HG03175 (cell line): ENCODE results near the gene PGK2.
"Not testable (repeated sequence)": the region's sequence is repeated elsewhere in the genome, so short reads cannot be mapped to it uniquely, and the experiment has no call there.

ENCODE experiments used
- ATAC-seq: cut with Tn5 transposase; IDR thresholded peaks from one replicate; pipeline ENCODE4 v1.9.1; 2021; ENCODE audit warnings: mild to moderate bottlenecking, moderate library complexity; ENCODE audit not compliant: unreplicated experiment

The PGK2 gene

DNA sequence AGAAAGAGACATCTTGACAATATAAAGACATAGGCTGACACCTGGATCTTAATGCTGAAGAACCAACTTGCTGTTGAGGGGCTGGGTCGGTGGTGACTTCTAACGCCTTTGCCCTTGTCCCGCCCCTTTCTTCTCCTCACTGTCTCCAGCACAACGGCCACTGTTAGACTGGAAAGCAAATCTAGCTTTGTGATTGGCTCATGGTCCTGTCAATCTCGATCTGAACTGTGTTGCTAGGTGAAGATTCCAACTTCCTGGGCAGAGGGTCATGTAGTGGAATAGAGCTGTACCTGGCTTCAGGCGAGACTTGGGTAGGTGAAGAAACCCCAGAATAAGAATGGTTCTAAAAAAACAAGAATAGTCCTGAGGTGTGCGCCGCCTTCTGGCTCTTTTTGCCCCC, at the start of gene PGK2:
PGK2 (minus strand) TSS at position 110 of the 400 bp plus-strand sequence; CDS start at position 12, 98 bp downstream.
- no peak for ATAC-seq

DNA sequence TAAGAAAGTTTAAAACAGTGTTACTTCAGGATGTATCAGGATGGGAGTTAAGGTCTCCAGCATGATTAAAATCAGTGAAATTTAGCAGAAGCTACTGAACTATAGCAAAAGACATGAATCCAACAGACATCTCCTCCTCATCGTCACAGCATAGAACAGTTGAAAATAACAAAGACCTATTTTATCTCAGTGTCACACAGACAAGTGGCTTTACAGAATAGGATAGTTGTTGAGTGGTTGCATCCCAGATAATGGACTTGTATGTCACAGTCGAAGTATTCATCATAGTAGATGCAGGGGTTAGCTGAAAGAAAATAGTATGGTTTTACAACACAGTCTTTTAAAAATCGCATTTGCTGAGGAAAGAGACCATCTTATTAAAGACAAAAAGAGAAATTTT, 48.1 kb upstream of the PGK2 start:
- no peak for ATAC-seq

DNA sequence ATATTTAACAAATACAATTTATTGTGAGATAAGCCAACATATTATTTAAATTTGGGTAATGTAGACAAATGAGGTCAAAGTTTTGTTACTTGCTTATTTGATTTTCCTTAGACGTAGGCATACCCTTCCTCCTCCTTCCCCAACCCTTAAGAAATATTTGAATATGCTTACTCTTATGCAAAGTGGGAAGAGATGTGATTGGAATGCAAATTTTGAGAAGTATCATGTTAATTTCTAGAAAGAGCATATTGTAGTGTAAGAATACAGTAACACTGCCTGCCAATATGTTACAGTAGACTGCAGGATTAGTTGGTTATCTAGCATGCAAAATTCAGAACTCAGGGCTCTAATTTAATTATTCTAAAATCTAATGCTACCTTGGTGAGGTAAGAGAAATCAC, 46.3 kb upstream of the PGK2 start:
- ATAC-seq: no peak

DNA sequence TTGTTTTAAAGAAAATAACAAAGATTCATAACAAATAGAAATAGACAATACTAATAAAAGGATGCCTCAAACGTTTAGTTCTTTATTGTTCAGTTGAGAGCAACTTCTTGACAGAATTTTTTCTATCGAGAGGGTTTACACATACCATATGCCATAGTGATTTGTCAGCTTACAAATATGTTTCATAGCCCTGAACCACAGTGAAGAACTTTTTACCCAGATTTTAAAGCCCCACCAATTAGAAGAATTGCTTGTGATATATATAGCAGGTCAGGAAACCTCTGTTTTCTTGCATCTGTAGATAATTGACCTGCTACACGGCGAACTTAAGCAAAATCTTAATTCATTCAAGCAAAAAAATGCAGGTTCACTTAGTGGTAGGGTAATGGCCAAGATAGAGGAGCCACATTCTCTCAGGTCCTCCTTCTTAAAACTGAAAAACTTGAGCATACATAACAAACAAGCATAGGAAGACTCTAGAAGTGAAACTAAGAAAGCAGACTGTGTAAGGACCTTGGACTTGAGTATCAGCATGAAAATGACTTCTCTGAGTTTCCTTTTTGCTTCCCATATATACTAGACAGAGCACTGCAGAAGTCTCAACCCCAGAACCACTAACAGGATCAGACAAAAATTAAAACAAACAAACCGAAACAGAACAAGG, 39.8 kb upstream of the PGK2 start:
- ATAC-seq: peak; percentile 98

DNA sequence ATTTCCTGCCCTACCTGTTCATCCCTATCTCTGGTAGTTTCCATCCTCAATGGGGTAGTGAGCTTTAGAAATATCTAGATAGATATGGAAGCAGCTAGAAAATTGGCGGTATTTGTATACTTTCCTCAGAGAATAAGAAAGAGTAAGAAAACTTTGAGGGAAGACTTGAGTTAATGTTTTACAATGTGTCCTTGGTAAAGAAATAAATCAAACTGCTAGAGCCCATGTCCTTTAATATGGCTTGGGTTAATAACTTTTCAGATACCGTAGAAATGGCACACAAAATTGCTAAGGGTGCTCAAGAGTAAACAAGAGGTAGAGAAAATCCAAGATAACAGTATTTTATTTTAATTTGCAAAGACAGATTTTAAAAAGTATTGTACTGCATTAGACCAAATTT, 28.1 kb upstream of the PGK2 start:
- ATAC-seq: no peak

GRCh38 chr6:49813248-49813647, 26.2 kb upstream of the PGK2 start:
- ATAC-seq: no peak

- ATAC-seq: no peak
Measured at GRCh38 chr6:49806145-49806544, 19.1 kb upstream of the PGK2 start.

DNA sequence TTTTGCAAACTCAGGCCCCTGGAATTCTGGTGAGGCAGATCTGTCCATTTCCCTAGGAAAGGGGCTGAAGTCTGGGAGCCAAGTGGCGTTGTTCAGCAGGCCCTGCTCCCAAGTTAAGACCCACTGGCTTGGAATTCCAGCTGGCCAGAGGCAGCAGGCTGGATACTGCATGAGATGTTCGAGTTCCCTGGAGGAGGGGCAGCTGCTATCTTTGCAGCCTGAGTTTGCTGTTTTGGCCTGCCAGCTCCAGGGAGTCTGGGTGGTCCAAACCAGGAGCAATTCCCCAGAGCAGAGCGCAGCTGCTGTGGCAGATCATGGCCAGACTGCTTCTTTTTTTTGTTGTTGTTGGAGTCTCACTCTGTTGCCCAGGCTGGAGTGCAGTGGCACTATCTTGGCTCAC, 18.2 kb upstream of the PGK2 start:
- no peak for ATAC-seq

DNA sequence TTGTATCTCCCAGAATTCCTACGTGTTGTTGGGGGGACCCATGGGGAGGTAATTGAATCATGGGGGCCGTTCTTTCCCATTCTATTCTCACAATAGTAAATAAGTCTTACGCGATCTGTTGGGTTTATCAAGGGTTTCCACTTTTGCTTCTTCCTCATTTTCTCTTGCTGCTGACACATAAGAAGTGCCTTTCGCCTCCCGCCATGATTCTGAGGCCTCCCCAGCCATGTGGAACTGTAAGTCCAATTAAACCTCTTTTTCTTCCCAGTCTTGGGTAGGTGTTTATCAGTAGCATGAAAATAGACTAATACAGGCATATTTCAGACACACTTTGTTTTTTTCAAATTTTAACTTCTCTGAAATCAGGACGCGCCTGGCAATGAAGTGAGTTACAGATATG, 14.4 kb upstream of the PGK2 start:
- ATAC-seq: no peak

DNA sequence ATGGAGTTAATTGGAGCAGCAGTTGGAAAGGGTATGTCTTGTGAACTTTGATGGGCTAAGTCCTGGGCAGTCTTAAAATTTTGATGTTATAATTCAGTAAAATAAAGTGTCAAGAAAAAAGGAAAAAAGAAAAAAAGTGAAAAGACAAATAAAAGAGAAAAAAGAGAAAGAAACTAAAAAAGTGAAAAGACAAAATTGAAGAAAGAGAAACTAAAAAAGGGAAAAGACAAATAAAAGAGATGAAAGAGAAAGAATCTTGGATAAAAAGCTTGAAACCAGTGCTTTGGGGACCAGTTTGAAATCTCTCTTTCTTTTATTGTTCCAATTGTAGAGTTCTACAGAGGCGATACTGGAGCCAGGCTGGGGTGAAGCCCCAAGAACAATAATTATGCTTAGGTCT, 12.0 kb upstream of the PGK2 start:
- ATAC-seq: no peak

- ATAC-seq: not testable (repeated sequence)
Measured at GRCh38 chr6:49796842-49797455, 9.9 kb upstream of the PGK2 start.

DNA sequence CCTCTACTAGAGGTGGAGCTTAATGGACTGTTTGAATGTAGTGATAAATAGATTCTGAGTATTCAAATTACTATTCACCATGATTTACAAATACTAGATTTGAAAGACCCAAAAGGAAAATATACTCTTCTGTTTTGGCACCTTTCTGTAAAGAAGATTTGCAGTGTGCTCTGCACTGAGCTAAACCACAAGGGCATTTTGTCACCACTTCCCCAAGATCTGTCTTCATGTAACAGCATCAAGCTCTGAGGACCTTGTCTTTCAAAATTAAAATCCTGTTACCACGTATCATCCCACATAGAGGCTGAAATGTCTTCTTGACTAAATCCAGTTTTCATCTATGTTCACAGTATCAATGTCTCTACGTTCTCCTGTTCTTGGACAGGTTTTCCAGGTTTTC, 3.3 kb upstream of the PGK2 start:
- no peak for ATAC-seq

DNA sequence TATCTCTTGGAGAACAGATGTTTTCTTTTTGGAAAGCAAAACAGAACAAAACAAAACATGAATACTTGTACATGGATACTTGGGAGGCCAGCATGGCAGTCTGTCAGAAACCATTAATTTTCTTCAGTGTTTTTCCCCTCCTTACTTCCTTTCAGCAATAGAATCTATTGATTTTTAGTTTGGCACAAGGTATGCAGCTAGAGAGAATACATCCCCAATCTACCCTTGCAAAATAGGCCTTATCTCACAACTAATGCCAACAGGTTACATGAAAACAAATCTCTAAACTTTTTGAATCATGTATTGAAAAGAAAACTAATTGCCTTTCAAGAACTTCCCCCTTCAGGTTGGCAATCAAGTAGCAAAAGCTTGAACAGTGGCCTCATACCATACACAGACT, 2.8 kb downstream of the PGK2 start:
- ATAC-seq: no peak

GRCh38 chr6:49782725-49783124, 4.4 kb downstream of the PGK2 start:
- no peak for ATAC-seq

- ATAC-seq: no peak
Measured at GRCh38 chr6:49782293-49782692, 4.8 kb downstream of the PGK2 start.

DNA sequence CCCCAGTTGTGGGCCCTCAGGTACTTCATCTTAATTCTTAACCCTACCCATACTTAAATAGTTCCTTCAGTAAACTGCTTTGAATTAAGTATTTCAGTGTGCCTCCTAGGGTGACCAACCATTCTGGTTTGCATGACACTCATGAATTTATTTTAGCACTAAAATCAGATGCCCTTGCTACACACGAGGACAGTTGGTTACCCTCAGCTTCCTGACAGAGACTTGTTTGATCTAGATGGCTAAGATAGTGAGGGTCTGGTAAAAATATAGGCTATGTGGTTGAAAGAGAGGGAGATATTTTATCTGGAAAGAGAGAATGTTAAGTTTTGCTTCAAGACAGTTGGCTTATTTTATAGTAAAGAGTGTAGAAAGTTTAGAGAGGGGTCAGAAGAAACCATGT, 10.6 kb downstream of the PGK2 start:
- ATAC-seq: no peak

DNA sequence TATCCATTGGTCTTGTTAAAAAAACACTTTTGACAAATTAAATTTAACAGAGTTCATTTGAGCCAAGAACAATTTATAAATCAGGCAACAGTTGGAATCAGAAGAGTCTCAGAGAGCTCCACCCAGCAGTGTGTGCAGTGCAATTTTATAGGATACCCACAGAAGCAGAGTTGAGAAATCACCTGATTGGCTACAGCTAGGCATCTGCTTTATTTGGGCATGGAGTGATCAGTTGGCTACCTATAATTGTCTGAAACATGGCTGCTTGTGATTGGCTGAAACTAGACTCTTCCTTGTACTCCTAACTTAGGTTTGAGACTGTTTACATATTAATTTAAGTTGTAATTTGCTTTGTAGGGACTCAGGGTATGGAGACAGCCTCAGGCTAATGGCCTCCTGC, 12.0 kb downstream of the PGK2 start:
- ATAC-seq: no peak

DNA sequence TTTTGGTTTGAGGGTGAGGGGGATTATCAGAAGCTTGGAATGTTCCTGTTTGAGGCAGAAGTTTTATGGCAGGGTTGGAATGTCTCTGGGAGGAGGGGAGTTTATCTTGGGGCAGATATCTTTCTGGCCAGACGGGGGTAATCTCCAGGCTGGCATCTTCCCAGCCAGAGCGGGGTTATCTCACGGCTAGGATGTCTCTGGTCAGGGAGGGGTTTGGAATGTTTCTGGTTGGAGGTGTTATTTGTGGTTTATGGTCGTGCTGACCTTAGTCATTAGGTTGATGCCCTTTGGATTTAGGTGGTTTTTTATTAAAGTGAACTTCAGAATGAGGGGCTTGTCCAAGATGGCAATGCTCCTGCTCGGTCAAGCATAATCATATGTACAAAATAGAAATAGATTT, 14.8 kb downstream of the PGK2 start:
- ATAC-seq: no peak

GRCh38 chr6:49766762-49767161, 20.3 kb downstream of the PGK2 start:
- ATAC-seq: no peak

- ATAC-seq: no peak
Measured at GRCh38 chr6:49764571-49765236, 22.4 kb downstream of the PGK2 start.

DNA sequence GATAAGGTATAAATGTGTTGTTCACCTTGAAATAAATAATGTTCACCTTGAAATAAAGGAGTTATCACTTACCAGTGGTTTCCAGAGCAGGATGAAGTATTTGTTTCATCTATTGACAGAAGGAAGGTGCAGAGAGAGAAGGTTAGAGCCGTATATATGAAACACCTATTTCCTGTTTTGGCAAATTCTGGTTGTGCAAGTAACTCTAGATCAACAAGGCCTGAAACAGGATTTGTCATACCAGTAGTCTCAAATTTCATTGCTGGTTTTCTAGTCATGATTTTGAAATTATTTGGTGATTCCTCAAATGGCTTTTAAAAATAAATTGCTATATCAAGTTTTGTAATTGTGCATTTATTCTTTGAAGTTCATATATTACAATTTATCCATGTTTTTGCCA, 42.8 kb downstream of the PGK2 start, which contains the start of gene CRISP3:
CRISP3 (minus strand) TSS at position 130 of the 400 bp plus-strand sequence; CDS start at position 109, 21 bp downstream.
- ATAC-seq: no peak

DNA sequence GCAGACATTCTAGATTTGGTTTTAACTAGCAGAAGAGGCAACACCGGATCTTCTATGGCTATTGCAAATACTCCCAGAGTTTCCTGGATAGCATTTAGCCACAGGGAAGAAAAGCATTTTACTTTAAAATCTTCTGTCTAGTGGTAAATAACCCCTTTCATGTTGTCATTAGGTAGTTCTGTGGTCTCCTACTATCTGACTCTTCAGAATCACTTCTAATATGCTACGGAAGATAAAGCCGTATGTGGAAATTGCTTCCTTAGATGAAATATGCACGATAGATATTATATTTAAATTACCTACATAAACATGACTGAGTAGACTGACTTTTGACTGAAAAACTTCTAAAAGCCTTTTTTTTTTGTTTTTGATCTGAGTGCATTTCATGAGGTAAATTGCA, 43.7 kb downstream of the PGK2 start:
- ATAC-seq: no peak
